ENCODE data around the gene CSRNP2. TPM values are rescaled to one million over a fixed set of nuclear protein-coding genes. Genes with fewer than 3 reads are reported as not detected.

Gene CSRNP2
- total and polyA plus RNA-seq, 2 of the 4 experiments (the other 2 are of a cell fraction): 14.0 to 21.7 TPM

DNA sequence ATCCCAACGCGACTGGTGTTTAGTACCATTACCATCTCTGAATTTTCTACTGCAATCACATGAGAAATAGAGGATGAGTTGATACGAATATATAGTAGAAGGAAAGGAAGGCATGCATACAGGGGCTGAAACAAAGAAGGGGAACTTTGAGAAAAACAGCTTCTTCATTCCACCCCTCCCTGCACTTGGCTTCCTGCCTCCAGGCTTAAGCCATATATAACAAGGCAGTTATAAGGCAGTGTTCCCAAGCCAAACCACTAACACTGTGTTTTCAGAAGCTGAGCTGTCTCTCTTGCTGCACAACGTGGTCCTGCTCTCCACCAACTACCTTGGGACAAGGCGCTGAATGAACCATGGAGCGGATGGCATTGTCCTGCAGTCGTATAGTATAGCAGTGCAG, 24.3 kb downstream of the CSRNP2 start:
- Histone ChIP-seq H3K9me3 (ENCODE audit: control insufficient read depth, insufficient read depth, low read length) (no peaks in the 10 kb centered on the region), H3K36me3 (ENCODE audit: control insufficient read depth, insufficient read depth, low read length) (peaks cover 50% of the 10 kb centered on the region), H2BK120ac (ENCODE audit: low read depth, low read length) (no peak overlapping the region), H2BK5ac (ENCODE audit: low read depth, low read length, poor library complexity, severe bottlenecking) (no peak overlapping the region), H4K5ac (ENCODE audit: low read depth, low read length) (no peak overlapping the region), H3K27ac (ENCODE audit: insufficient read depth, low read length) (no peak overlapping the region), H3K18ac (ENCODE audit: low read depth, low read length) (no peak overlapping the region), H2BK20ac (ENCODE audit: low read depth, low read length) (no peak overlapping the region), H3K4me1 (ENCODE audit: control insufficient read depth, insufficient read depth, low read length) (no peaks in the 10 kb centered on the region; the same call in 1 of the 2 replicates), H3K14ac (replicated peaks; ENCODE audit: low read depth, low read length) (no peak overlapping the region), H2AK9ac (replicated peaks; ENCODE audit: low read depth, low read length, poor library complexity) (no peak overlapping the region), H3K9me1 (ENCODE audit: insufficient read depth, low read length) (peaks cover 5% of the 10 kb centered on the region), H3K4me2 (ENCODE audit: low read depth, low read length) (no peak overlapping the region), H3K4me3 (ENCODE audit: insufficient read depth, low read depth, low read length) (no peak overlapping the region), H4K91ac (ENCODE audit: insufficient read depth, low read depth, low read length) (no peak overlapping the region), H4K8ac (ENCODE audit: low read depth in 2 of 2, low read length in 2 of 2) (no peak overlapping the region), H3K23ac (ENCODE audit: low read depth, low read length) (no peak overlapping the region), H2AFZ (replicated peaks; ENCODE audit: low read length, poor library complexity) (no peak overlapping the region), H3K27me3 (ENCODE audit: control insufficient read depth, insufficient read depth, low read length) (no peaks in the 10 kb centered on the region), H2BK15ac (ENCODE audit: low read depth, low read length) (no peak overlapping the region), H3K56ac (ENCODE audit: extremely low read depth, insufficient read depth, low read length) (no peak overlapping the region), H3K4ac (ENCODE audit: low read depth, low read length) (no peak overlapping the region), H3K9ac (ENCODE audit: low read depth, low read length) (no peak overlapping the region), H3K79me1 (ENCODE audit: low read depth in 1 of 2, low read length in 2 of 2) (peaks cover 5 to 13% of the 10 kb centered on the region in 2 experiments; a peak in 2 of 4 replicates), H2AK5ac (ENCODE audit: low read depth, low read length) (no peak overlapping the region), H4K20me1 (ENCODE audit: insufficient read depth, low read length) (0 out of 2 replicates have a peak, but pooled peaks cover 4% of the 10 kb centered on the region)
- DNase-seq (no peak), ATAC-seq (ENCODE audit: low read depth) (peak; percentile 14; the same call in 1 of the 2 replicates)
- intact Hi-C loops (cut with micrococcal nuclease): no loop called here
- ChIA-PET POLR2A (ENCODE audit: unreplicated experiment) (no interaction called here), CTCF (no interaction called here)
- no TSS peak for BruUV-seq (replicated peaks)
- no CpG with 5 or more reads among the region's 7 CpGs for WGBS, 2 experiments (ENCODE audit: extremely low coverage in 2 of 2, insufficient read length in 1 of 2)
- dilution Hi-C loops (cut with HindIII; ENCODE audit: low sequenced_read_pairs, unreplicated experiment): no loop called here
- in situ Hi-C loops (cut with MboI; ENCODE audit: low sequenced_read_pairs): no loop called here
- TF ChIP-seq POLR2A (IDR thresholded peaks at IDR 0.05; ENCODE audit: low read depth, low read length): no peak
- no peak for TF ChIP-seq FOS (IDR thresholded peaks at IDR 0.05; ENCODE audit: low read depth, low read length)
- TF ChIP-seq, protein P1, sequence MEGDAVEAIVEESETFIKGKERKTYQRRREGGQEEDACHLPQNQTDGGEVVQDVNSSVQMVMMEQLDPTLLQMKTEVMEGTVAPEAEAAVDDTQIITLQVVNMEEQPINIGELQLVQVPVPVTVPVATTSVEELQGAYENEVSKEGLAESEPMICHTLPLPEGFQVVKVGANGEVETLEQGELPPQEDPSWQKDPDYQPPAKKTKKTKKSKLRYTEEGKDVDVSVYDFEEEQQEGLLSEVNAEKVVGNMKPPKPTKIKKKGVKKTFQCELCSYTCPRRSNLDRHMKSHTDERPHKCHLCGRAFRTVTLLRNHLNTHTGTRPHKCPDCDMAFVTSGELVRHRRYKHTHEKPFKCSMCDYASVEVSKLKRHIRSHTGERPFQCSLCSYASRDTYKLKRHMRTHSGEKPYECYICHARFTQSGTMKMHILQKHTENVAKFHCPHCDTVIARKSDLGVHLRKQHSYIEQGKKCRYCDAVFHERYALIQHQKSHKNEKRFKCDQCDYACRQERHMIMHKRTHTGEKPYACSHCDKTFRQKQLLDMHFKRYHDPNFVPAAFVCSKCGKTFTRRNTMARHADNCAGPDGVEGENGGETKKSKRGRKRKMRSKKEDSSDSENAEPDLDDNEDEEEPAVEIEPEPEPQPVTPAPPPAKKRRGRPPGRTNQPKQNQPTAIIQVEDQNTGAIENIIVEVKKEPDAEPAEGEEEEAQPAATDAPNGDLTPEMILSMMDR (conservative IDR thresholded peaks at IDR 0.05; ENCODE audit: low read depth, low read length): no peak
- TF ChIP-seq BHLHE40 (IDR thresholded peaks at IDR 0.05; ENCODE audit: low read depth, low read length): no peak
- TF ChIP-seq, protein P2, sequence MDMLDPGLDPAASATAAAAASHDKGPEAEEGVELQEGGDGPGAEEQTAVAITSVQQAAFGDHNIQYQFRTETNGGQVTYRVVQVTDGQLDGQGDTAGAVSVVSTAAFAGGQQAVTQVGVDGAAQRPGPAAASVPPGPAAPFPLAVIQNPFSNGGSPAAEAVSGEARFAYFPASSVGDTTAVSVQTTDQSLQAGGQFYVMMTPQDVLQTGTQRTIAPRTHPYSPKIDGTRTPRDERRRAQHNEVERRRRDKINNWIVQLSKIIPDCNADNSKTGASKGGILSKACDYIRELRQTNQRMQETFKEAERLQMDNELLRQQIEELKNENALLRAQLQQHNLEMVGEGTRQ (IDR thresholded peaks at IDR 0.05; ENCODE audit: low read depth, low read length): no peak
- TF ChIP-seq RCOR1 (IDR thresholded peaks at IDR 0.05; ENCODE audit: insufficient replicate concordance, low read length): no peak
- no peak for TF ChIP-seq CEBPB (IDR thresholded peaks at IDR 0.05; ENCODE audit: low read depth, low read length)
- no peak for TF ChIP-seq NFE2L2 (IDR thresholded peaks at IDR 0.05; ENCODE audit: low read depth, low read length)
- TF ChIP-seq RAD21 (IDR thresholded peaks at IDR 0.05; ENCODE audit: low read length): no peak
- TF ChIP-seq CHD1 (IDR thresholded peaks at IDR 0.05; ENCODE audit: low read depth, low read length): no peak
- TF ChIP-seq, protein P3, sequence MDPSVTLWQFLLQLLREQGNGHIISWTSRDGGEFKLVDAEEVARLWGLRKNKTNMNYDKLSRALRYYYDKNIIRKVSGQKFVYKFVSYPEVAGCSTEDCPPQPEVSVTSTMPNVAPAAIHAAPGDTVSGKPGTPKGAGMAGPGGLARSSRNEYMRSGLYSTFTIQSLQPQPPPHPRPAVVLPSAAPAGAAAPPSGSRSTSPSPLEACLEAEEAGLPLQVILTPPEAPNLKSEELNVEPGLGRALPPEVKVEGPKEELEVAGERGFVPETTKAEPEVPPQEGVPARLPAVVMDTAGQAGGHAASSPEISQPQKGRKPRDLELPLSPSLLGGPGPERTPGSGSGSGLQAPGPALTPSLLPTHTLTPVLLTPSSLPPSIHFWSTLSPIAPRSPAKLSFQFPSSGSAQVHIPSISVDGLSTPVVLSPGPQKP (IDR thresholded peaks at IDR 0.05; ENCODE audit: borderline replicate concordance, low read depth, low read length): no peak
- TF ChIP-seq MAZ (IDR thresholded peaks at IDR 0.05; ENCODE audit: borderline replicate concordance, low read depth, low read length): no peak
